CD4-positive, alpha-beta T cell treated with Interleukin-15 for 4 hours (primary cell): ENCODE data around the gene RNF40.

Experiments
- DNase-seq: peaks from one replicate; pipeline ENCODE4 v3.0.0-alpha.2; 2020; ENCODE audit warnings: low spot score

Gene RNF40

GRCh38 chr16:30761928-30762902 lies at the start of gene RNF40, which contains the start of gene CFAP119:
RNF40 (plus strand) TSS chr16:30762322; CDS start chr16:30762546, 224 bp downstream.
CFAP119 (minus strand) TSS chr16:30762062; CDS start chr16:30761748, 314 bp downstream.
- DNase-seq: peak; percentile 92

- peak; percentile 70 for DNase-seq
Measured at GRCh38 chr16:30715750-30716445, 46.2 kb upstream of the RNF40 start.

GRCh38 chr16:30720086-30720485 lies 42.0 kb upstream of the RNF40 start:
- DNase-seq: no peak

- DNase-seq: no peak
Measured at GRCh38 chr16:30720694-30721093, 41.4 kb upstream of the RNF40 start.

- DNase-seq: no peak
Measured at GRCh38 chr16:30721167-30721566, 41.0 kb upstream of the RNF40 start.

- no peak for DNase-seq
Measured at GRCh38 chr16:30721606-30722005, 40.5 kb upstream of the RNF40 start.

- no peak for DNase-seq
Measured at GRCh38 chr16:30722443-30722842, 39.7 kb upstream of the RNF40 start.

GRCh38 chr16:30722916-30723315 lies 39.2 kb upstream of the RNF40 start:
- no peak for DNase-seq

GRCh38 chr16:30723725-30724355 lies 38.3 kb upstream of the RNF40 start:
- no peak for DNase-seq

- DNase-seq: no peak
Measured at GRCh38 chr16:30724641-30725417, 37.3 kb upstream of the RNF40 start.

- no peak for DNase-seq
Measured at GRCh38 chr16:30725418-30725792, 36.7 kb upstream of the RNF40 start.

GRCh38 chr16:30728321-30728720 lies 33.8 kb upstream of the RNF40 start:
- DNase-seq: no peak

GRCh38 chr16:30728899-30729672 lies 33.0 kb upstream of the RNF40 start:
- no peak for DNase-seq

GRCh38 chr16:30731411-30731810 lies 30.7 kb upstream of the RNF40 start:
- no peak for DNase-seq

- no peak for DNase-seq
Measured at GRCh38 chr16:30736995-30737793, 24.9 kb upstream of the RNF40 start.

- DNase-seq: no peak
Measured at GRCh38 chr16:30737794-30738648, 24.1 kb upstream of the RNF40 start.

GRCh38 chr16:30738984-30739951 lies 22.9 kb upstream of the RNF40 start:
- no peak for DNase-seq
